Activated CD8-positive, alpha-beta T cell treated with anti-CD3 and anti-CD28 coated beads for 36 hours (primary cell): ENCODE results near the gene TNS1. TPM values are rescaled to one million over a fixed set of nuclear protein-coding genes. Genes with fewer than 3 reads are reported as not detected.
A peak's percentile ranks its signal among the peaks of the same experiment; 100 is the strongest.

Experiments used
- ATAC-seq: fragments of 200-7000 bp; cut with Tn5 transposase; one replicate; pipeline ENCODE4 v1.10.0; 2021; ENCODE audit warnings: mild to moderate bottlenecking, moderate library complexity
- CTCF ChIA-PET: fragments of 350-600 bp; sonication (Branson Sonifier 250); formaldehyde crosslinking; loops from one replicate; lab custom pipeline; 2021; ENCODE audit warnings: antibody characterized with exemption; lab: Charles Lee
- POLR2A ChIA-PET: fragments of 350-600 bp; sonication (Branson Sonifier 250); formaldehyde crosslinking; loops from one replicate; lab custom pipeline; 2021; ENCODE audit warnings: antibody characterized with exemption; lab: Charles Lee
- DNase-seq: peaks from one replicate; pipeline ENCODE4 v3.0.0-alpha.2; 2020
- H3K27ac Mint-ChIP-seq: one replicate; pipeline ENCODE4 v1.8.0; 2021; ENCODE audit warnings: mild to moderate bottlenecking, mixed read lengths
- H3K27me3 Mint-ChIP-seq: one replicate; pipeline ENCODE4 v1.8.0; 2021; ENCODE audit warnings: mixed read lengths
- H3K36me3 Mint-ChIP-seq: one replicate; pipeline ENCODE4 v1.8.0; 2021; ENCODE audit warnings: low read depth, mixed read lengths
- H3K4me1 Mint-ChIP-seq: one replicate; pipeline ENCODE4 v1.8.0; 2021; ENCODE audit warnings: low read depth, mixed read lengths
- H3K4me3 Mint-ChIP-seq: one replicate; pipeline ENCODE4 v1.8.0; 2021; ENCODE audit warnings: mild to moderate bottlenecking, moderate library complexity, mixed read lengths
- H3K9me3 Mint-ChIP-seq: one replicate; pipeline ENCODE4 v1.8.0; 2021; ENCODE audit warnings: mixed read lengths
- intact Hi-C: fragments of 100-400 bp; cut with micrococcal nuclease; formaldehyde crosslinking; loops from one replicate; pipeline ENCODE4 v1.10.0; 2022
- total RNA-seq, 2 experiments: library from RNA; stranded (reverse); gene quantifications; one replicate each; pipeline ENCODE4 v1.2.3, GENCODE V29; 2021
- TF ChIP-seq, protein P1 (sequence below): fragments of 200-600 bp; IDR thresholded peaks from one replicate; pipeline ENCODE4 v1.8.0; 2022; ENCODE audit warnings: antibody characterized with exemption, mild to moderate bottlenecking

The TNS1 gene
- total RNA-seq, 2 experiments from 2014 or later = 1.8 to 2.0 TPM

DNA sequence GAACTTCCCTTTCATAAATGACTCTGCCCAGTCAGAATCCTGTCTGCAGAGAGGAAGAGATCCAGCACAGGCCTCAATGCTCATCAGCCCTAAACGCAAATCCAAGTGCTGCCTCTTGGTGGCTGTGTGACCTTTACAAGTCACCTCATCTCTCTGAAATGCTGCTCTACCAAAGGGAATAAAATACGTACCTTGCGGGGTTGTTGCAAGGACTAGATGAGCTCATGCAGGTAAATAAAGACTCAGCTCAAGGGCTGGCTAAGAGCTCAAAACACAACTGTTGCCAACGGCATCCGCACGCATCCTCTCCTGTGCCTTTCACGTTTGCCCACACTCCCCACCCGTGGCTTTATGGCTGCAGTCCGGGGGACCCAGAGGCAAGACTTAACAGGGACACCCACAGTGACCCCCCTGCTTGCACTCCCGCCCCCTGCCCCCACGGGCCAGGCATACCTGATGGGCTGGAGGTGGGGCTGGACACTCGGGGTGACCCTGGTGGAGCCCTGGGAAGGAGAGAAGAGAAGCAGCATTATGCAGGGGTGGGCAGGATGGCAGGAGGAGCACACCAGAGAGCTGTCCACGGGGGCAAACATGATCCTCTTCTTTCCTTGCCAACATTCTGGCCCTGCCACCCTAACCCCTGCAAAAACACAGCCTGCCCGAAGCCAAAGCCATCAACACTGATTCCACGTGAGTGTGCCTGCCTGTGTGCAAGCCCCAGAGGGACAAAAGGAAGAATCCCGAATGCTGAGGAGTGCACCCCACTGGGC is 102.6 kb downstream of the TNS1 start:
- H3K27me3 Mint-ChIP-seq = peaks cover 2% of the 10 kb centered on the region
- H3K4me3 Mint-ChIP-seq = no peak overlapping the region
- no peak overlapping the region for H3K27ac Mint-ChIP-seq
- TF ChIP-seq, protein P1, sequence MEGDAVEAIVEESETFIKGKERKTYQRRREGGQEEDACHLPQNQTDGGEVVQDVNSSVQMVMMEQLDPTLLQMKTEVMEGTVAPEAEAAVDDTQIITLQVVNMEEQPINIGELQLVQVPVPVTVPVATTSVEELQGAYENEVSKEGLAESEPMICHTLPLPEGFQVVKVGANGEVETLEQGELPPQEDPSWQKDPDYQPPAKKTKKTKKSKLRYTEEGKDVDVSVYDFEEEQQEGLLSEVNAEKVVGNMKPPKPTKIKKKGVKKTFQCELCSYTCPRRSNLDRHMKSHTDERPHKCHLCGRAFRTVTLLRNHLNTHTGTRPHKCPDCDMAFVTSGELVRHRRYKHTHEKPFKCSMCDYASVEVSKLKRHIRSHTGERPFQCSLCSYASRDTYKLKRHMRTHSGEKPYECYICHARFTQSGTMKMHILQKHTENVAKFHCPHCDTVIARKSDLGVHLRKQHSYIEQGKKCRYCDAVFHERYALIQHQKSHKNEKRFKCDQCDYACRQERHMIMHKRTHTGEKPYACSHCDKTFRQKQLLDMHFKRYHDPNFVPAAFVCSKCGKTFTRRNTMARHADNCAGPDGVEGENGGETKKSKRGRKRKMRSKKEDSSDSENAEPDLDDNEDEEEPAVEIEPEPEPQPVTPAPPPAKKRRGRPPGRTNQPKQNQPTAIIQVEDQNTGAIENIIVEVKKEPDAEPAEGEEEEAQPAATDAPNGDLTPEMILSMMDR = no peak
- H3K9me3 Mint-ChIP-seq = no peaks in the 10 kb centered on the region
- POLR2A ChIA-PET = no interaction called here
- DNase-seq (no peak), ATAC-seq (no peak)
- intact Hi-C loops = no loop called here
- peaks cover 6% of the 10 kb centered on the region for H3K4me1 Mint-ChIP-seq
- CTCF ChIA-PET = interaction anchor here (1.0 kb wide), 1 partner anchor 20 kb away, joined by 3 read pairs; no protein-coding TSS in a partner anchor
- H3K36me3 Mint-ChIP-seq = no peaks in the 10 kb centered on the region

DNA sequence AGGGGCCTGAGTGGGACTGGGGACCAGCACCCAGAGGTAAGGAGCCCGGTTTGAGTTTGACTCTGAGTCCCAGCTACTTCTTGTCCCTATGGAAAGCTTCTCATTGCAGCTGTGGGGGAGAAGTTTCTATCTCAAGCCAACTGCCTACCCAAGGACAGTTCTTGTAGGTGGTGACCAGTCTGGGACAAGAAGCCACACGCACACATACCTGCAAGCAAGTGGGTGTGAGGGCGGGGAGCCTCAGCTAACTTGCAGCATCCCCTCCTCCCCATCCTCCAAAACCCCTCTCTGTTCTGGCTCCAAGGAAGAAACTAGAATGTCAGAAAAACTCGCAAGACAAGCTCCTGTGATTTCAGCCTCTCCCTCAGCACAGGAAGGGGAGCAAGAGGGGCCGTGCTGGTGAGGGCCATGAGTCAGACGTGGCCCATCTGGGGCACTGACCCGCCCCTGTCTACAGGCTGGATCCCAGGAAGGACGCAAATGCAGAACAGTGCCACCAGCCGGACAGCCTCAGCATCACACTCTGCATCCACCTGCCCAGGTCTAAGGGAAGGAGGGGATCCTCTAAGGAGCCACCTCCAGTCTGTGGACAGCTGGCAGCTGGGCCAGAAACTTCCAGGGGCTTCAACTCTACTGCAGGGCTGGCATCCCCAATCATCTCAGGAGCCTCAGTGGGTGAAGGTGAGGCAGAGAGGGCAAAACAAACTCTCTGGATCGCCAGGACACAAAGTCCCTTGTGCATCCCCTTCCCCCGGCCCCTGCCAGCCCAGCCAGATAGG is 103.4 kb downstream of the TNS1 start:
- Mint-ChIP-seq H3K36me3 (no peaks in the 10 kb centered on the region), H3K4me1 (peaks cover 6% of the 10 kb centered on the region), H3K27me3 (peaks cover 1% of the 10 kb centered on the region), H3K27ac (no peak overlapping the region), H3K4me3 (no peak overlapping the region), H3K9me3 (no peaks in the 10 kb centered on the region)
- ATAC-seq = peak; percentile 43
- POLR2A ChIA-PET = no interaction called here
- DNase-seq = peak; percentile 26
- intact Hi-C loops = no loop called here
- CTCF ChIA-PET = interaction anchor here (1.0 to 1.8 kb wide), 3 partner anchors 12 to 114 kb away, joined by 3 to 10 read pairs (median 5); no protein-coding TSS in a partner anchor
- TF ChIP-seq, protein P1 = no peak

DNA sequence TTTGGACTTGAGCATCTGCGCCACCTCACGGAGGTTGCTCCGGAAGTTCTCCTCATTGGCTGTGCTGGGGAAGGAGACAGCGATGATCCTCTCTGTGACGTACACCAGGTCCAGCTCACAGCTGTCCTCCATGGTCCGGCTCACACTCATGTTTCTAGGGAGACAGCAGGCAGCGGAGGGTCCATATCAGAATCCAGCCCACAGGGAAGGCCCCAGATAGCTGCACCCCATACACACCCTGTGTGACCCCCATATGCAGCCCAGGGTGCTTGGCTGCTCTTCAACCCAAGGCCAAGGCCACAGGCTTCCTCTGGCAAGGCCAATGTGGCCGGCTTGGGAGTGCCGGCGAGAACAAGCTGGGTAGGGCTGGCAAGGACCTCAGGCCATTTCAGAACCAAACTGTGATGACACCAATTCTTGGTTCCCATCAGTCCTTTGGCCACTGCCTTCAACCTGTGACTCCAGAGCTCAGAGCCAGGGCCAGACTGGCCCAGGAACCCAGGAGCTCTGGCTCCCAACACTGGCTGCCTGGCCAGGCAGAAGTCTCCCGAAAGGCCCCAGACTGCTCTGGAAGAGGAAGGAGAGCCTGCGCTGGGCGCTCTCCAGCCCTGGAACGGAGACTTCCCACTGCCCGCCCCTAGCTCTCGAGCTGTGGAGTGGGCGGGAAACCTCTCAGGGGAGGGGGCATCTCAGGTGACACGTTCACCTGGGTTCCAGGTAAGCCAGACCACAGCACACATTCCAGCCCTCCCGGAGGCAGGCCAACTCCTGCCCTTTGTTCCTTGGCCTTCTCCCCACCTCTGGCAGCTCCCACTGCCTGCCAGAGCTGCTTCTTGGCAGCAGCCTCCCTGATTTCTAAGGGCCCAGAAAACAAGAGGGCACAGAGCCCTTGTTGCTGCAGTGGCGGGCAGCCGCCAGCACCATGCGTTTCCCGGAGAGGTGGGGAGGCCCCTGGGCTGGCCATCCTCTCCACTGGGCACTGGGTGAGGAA is 104.7 kb downstream of the TNS1 start:
- no peaks in the 10 kb centered on the region for H3K9me3 Mint-ChIP-seq
- H3K4me1 Mint-ChIP-seq = peaks cover 6% of the 10 kb centered on the region
- TF ChIP-seq, protein P1 = no peak
- CTCF ChIA-PET = interaction anchor here (0.7 to 1.8 kb wide), 3 partner anchors 11 to 112 kb away, joined by 3 to 10 read pairs (median 5); no protein-coding TSS in a partner anchor
- no peaks in the 10 kb centered on the region for H3K27me3 Mint-ChIP-seq
- POLR2A ChIA-PET = no interaction called here
- H3K36me3 Mint-ChIP-seq = no peaks in the 10 kb centered on the region
- DNase-seq (no peak), ATAC-seq (no peak)
- H3K27ac Mint-ChIP-seq = no peak overlapping the region
- no peak overlapping the region for H3K4me3 Mint-ChIP-seq
- intact Hi-C loops = no loop called here

DNA sequence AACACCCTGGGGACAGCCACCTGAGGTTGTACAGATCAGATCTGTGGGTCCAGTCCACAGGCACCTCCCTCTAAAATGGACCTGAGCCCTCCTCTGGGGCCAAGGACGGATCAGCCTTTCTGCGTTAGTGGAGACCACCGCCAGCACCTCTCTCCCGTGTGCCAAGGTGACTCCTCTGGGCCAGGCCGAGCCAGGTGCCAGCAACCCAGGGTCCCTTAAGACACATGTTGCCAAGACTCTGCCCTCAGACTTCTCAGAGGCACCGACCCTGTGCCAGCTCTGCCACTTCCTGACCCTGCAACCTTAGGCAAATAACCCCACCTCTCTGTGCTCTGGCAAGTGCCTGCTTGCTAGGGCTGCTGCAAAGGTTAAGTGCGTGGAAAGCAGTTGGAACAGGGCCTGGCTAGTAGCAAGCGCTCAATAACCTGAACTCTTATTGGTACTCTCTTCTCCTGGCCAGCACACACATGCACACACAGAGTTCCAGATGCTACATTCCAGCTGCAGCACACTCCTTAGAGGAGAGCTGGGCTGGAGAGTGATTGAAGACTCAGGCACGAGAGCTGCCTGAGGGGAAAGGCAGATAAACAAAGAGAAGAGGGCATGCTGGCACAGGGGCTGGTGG is 105.6 kb downstream of the TNS1 start:
- TF ChIP-seq, protein P1 = no peak
- Mint-ChIP-seq H3K27me3 (no peaks in the 10 kb centered on the region), H3K27ac (no peak overlapping the region), H3K4me3 (no peak overlapping the region), H3K4me1 (peaks cover 2% of the 10 kb centered on the region), H3K36me3 (no peaks in the 10 kb centered on the region), H3K9me3 (no peaks in the 10 kb centered on the region)
- POLR2A ChIA-PET = no interaction called here
- ATAC-seq = no peak
- intact Hi-C loops = no loop called here
- no peak for DNase-seq
- CTCF ChIA-PET = interaction anchor here (1.8 kb wide), 1 partner anchor 10 kb away, joined by 10 read pairs; no protein-coding TSS in a partner anchor
